ENCODE measurements around the gene POLQ. TPM values are rescaled to one million over a fixed set of nuclear protein-coding genes. Genes with fewer than 3 reads are reported as not detected.
"Not testable (repeated sequence)": the region's sequence is repeated elsewhere in the genome, so short reads cannot be mapped to it uniquely, and the experiment has no call there.

The POLQ gene
- total RNA-seq, 1 experiment from 2014 or later: 12.3 TPM

- H3K27me3 ChIP-seq (ENCODE audit: insufficient read depth, low read length); H3K9ac ChIP-seq (ENCODE audit: low read length); H2AFZ ChIP-seq (ENCODE audit: low read depth, low read length, poor library complexity, severe bottlenecking); H3K9me3 ChIP-seq (ENCODE audit: control insufficient read depth in 1 of 2, insufficient read depth in 1 of 2, low read depth in 1 of 2, low read length in 2 of 2); H3K79me2 ChIP-seq (ENCODE audit: insufficient read depth, low read length); H3K4me3 ChIP-seq (replicated peaks in 1 of 2; ENCODE audit: low read depth in 1 of 2, low read length in 2 of 2); RAD21 ChIA-PET (ENCODE audit: low non-redundant PET in 1 of 2, low total read pairs in 2 of 2, uncharacterized antibody in 2 of 2, unreplicated experiment in 2 of 2); CTCF ChIA-PET; POLR2A ChIA-PET; DNase-seq (ENCODE audit: low read depth, low spot score); BruUV-seq (replicated peaks); intact Hi-C loops (cut with micrococcal nuclease); H3K27ac ChIP-seq (ENCODE audit: low read depth, low read length); H3K9me2 ChIP-seq (ENCODE audit: insufficient read depth); H3K4me2 ChIP-seq (ENCODE audit: low read length); H3K4me1 ChIP-seq (ENCODE audit: control insufficient read depth in 1 of 2, insufficient read depth in 2 of 2, low read length in 2 of 2); ATAC-seq; H3K36me3 ChIP-seq (ENCODE audit: control insufficient read depth in 1 of 2, insufficient read depth in 2 of 2, low read length in 2 of 2); H4K20me1 ChIP-seq (ENCODE audit: insufficient read depth): not testable (repeated sequence)
Measured at GRCh38 chr3:121593806-121594205, 48.0 kb upstream of the POLQ start.

GRCh38 chr3:121592856-121593702 lies 47.3 kb upstream of the POLQ start, which contains the start of gene FBXO40:
Gene FBXO40 (plus strand): TSS chr3:121593379. CDS start chr3:121620576, 27,197 bp downstream.
- intact Hi-C loops (cut with micrococcal nuclease): no loop called here
- Histone ChIP-seq H3K27me3 (ENCODE audit: insufficient read depth, low read length) (no peaks in the 10 kb centered on the region), H4K20me1 (ENCODE audit: insufficient read depth) (no peaks in the 10 kb centered on the region), H2AFZ (ENCODE audit: low read depth, low read length, poor library complexity, severe bottlenecking) (no peak within 1 kb of the TSS), H3K9ac (ENCODE audit: low read length) (no peak within 1 kb of the TSS), H3K9me3 (ENCODE audit: control insufficient read depth in 1 of 2, insufficient read depth in 1 of 2, low read depth in 1 of 2, low read length in 2 of 2) (no peaks in the 10 kb centered on the region), H3K27ac (ENCODE audit: low read depth, low read length) (no peak within 1 kb of the TSS), H3K79me2 (ENCODE audit: insufficient read depth, low read length) (no peaks in the 10 kb centered on the region), H3K9me2 (ENCODE audit: insufficient read depth) (no peaks in the 10 kb centered on the region), H3K4me2 (ENCODE audit: low read length) (no peak within 1 kb of the TSS), H3K36me3 (ENCODE audit: control insufficient read depth in 1 of 2, insufficient read depth in 2 of 2, low read length in 2 of 2) (no peaks in the 10 kb centered on the region), H3K4me1 (ENCODE audit: control insufficient read depth in 1 of 2, insufficient read depth in 2 of 2, low read length in 2 of 2) (no peaks in the 10 kb centered on the region), H3K4me3 (replicated peaks in 1 of 2; ENCODE audit: low read depth in 1 of 2, low read length in 2 of 2) (no peak within 1 kb of the TSS)
- BruUV-seq (replicated peaks): no TSS peak
- ATAC-seq (no peak), DNase-seq (ENCODE audit: low read depth, low spot score) (no peak)
- TF ChIP-seq POLR2AphosphoS5 (IDR thresholded peaks at IDR 0.05; ENCODE audit: low read depth, low read length): no peak
- TF ChIP-seq CTCF (IDR thresholded peaks at IDR 0.05 in 2 of 3, conservative IDR thresholded peaks at IDR 0.05 in 1 of 3; ENCODE audit: borderline replicate concordance in 1 of 3, insufficient read depth in 1 of 3, low read depth in 2 of 3, low read length in 2 of 3): no peak
- TF ChIP-seq TCF7L2 (IDR thresholded peaks at IDR 0.05; ENCODE audit: borderline replicate concordance, extremely low read depth, insufficient read depth, insufficient read length): no peak
- TF ChIP-seq RAD21 (IDR thresholded peaks at IDR 0.05; ENCODE audit: low read depth): no peak
- TF ChIP-seq SP1 (IDR thresholded peaks at IDR 0.05; ENCODE audit: low read depth): no peak
- TF ChIP-seq EZH2phosphoT487 (IDR thresholded peaks at IDR 0.05; ENCODE audit: borderline replicate concordance): no peak
- TF ChIP-seq MAX (IDR thresholded peaks at IDR 0.05): no peak
- no peak for TF ChIP-seq ZNF274 (IDR thresholded peaks at IDR 0.05; ENCODE audit: low read depth, low read length)
- ChIA-PET RAD21 (ENCODE audit: low non-redundant PET in 1 of 2, low total read pairs in 2 of 2, uncharacterized antibody in 2 of 2, unreplicated experiment in 2 of 2) (no interaction called here), POLR2A (no interaction called here), CTCF (no interaction called here)
